ENCODE measurements around the gene TSSK3.

- TF ChIP-seq CTCF (IDR thresholded peaks at IDR 0.05; ENCODE audit: borderline replicate concordance, extremely low read depth, low read length, poor library complexity, severe bottlenecking) = no peak
- no peak for TF ChIP-seq EZH2 (IDR thresholded peaks at IDR 0.05; ENCODE audit: borderline replicate concordance, low read depth, low read length, severe bottlenecking)
These were observed 1.4 kb downstream of the TSSK3 start for GRCh38 chr1:32363713-32364112.
